Gastroesophageal sphincter (tissue), 3 donors: ENCODE results near the gene RASGEF1C.

ENCODE experiments used
- EP300 ChIP-seq: sonication (generic); formaldehyde crosslinking; IDR thresholded peaks from one replicate; pipeline ENCODE4 v1.6.1; 2017; ENCODE audit warnings: antibody characterized with exemption, mild to moderate bottlenecking
- POLR2A ChIP-seq, 2 donors: fragments of 450-650 bp; IDR thresholded peaks; one replicate each; pipeline ENCODE4 v1.6.1; 2017; ENCODE audit warnings: antibody characterized with exemption in 2 of 2, mild to moderate bottlenecking in 2 of 2, moderate library complexity in 1 of 2
- POLR2AphosphoS5 ChIP-seq: sonication (generic); formaldehyde crosslinking; IDR thresholded peaks from one replicate; pipeline ENCODE4 v1.6.1; 2017; ENCODE audit warnings: antibody characterized with exemption
- TF ChIP-seq, protein P1 (sequence below), 4 experiments: fragments of 200-600 bp in 2 of 4; fragments of 450-650 bp in 2 of 4; sonication (generic) in 1 of 4; IDR thresholded peaks; one replicate each; pipeline ENCODE4 v1.5.1; 2017 to 2019; ENCODE audit warnings: antibody characterized with exemption in 4 of 4, mild to moderate bottlenecking in 2 of 4, moderate library complexity in 2 of 4

GRCh38 chr5:180141068-180141660 lies 67.8 kb downstream of the RASGEF1C start:
- TF ChIP-seq, protein P1, sequence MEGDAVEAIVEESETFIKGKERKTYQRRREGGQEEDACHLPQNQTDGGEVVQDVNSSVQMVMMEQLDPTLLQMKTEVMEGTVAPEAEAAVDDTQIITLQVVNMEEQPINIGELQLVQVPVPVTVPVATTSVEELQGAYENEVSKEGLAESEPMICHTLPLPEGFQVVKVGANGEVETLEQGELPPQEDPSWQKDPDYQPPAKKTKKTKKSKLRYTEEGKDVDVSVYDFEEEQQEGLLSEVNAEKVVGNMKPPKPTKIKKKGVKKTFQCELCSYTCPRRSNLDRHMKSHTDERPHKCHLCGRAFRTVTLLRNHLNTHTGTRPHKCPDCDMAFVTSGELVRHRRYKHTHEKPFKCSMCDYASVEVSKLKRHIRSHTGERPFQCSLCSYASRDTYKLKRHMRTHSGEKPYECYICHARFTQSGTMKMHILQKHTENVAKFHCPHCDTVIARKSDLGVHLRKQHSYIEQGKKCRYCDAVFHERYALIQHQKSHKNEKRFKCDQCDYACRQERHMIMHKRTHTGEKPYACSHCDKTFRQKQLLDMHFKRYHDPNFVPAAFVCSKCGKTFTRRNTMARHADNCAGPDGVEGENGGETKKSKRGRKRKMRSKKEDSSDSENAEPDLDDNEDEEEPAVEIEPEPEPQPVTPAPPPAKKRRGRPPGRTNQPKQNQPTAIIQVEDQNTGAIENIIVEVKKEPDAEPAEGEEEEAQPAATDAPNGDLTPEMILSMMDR (IDR thresholded peaks at IDR 0.05), result no peak
- TF ChIP-seq POLR2A (IDR thresholded peaks at IDR 0.05), result no peak
- TF ChIP-seq POLR2AphosphoS5, result no peak
- TF ChIP-seq EP300, result no peak
